Measurements from ENCODE around the gene KPTN.
A peak's percentile ranks its signal among the peaks of the same experiment; 100 is the strongest.

The KPTN gene

DNA sequence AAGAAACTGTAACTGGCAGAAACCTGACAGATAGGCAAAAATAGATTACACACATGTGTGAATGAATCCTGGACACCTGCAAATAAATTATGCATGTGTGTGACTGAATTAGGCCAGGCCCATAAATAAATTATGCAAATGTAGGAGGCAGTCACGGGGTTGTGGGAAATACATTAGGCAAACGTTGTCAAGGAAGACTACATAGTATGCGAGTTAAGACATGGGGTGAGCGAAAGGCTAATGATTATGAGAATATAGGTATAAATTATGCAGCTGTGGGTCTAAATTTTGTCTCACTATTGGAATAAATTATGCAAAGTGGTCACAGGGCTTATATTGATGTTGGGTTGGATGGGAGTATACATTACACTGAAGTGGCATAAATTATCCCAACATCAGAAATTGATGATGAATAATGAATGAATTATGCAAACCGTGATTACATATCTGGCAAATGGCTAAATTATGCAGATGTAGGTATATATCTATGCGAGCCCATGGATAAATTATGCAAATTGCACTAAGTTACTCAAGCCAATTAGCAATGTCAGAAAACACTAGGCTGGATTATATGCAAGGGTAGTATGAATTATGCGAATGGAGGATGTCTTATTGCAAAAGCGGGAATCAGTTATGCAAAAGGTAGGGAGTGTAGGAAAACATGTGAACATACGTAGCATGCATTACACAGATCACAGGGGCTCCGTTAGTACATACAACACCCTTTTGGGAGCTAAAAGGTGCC is 19.2 kb downstream of the KPTN start:
- DNase-seq, result no peak

DNA sequence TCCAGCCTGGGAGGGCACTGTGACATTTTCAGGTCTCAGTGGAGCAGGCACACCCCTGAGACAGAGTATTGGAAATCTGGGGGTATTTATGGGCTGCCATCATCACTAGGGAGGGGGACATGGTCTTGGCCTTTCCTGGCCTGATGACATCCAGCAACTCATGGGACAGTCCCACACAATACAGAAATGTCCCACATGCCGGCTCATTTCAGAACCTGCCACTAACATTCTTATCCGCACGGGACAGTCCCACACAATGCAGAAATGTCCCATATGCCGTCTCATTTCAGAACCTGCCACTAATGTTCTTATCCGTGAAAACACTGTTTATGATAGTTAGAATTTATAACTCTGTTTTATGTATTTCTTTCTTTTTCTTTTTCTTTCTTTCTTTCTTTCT is 22.1 kb downstream of the KPTN start:
- DNase-seq, result no peak

DNA sequence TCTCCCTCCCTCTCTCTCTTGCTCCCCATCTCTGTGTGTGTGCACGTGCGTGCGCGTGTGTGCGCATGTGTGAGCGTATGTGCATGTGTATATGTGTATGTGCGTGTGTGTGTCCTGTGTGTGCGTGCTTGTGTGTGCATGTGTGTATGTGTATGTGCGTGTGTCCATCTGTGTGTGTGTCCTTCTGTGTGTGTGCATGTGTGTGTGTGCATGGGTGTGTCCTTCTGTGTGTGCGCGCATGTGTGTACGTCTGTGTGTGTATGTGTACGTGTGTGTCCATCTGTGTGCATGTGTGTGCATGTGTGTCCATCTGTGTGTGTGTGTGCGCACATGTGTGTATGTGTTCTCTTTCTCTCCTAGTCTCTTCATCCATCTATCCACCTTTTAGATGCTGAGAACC is 24.5 kb downstream of the KPTN start:
- DNase-seq, result no peak

DNA sequence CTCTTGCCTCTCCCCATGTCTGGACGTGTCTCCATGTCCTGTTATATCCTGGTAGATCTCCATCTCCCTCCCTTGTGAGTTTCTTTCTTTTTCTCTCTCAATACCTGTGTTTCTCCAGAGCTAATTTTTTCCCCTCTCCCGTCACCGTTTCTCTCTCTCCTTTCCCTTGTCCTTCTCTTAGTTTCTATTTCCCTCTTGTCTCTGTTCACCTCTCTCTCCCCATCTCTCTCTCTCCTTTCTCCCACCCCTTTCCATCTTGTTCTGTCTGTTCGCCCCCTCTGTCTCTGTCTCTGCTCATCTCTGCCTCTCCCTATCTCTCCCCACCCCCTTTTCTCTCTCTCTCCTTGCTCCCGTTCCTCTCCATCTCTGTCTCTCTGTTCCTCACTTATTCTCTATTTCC is 25.3 kb downstream of the KPTN start:
- no peak for DNase-seq

DNA sequence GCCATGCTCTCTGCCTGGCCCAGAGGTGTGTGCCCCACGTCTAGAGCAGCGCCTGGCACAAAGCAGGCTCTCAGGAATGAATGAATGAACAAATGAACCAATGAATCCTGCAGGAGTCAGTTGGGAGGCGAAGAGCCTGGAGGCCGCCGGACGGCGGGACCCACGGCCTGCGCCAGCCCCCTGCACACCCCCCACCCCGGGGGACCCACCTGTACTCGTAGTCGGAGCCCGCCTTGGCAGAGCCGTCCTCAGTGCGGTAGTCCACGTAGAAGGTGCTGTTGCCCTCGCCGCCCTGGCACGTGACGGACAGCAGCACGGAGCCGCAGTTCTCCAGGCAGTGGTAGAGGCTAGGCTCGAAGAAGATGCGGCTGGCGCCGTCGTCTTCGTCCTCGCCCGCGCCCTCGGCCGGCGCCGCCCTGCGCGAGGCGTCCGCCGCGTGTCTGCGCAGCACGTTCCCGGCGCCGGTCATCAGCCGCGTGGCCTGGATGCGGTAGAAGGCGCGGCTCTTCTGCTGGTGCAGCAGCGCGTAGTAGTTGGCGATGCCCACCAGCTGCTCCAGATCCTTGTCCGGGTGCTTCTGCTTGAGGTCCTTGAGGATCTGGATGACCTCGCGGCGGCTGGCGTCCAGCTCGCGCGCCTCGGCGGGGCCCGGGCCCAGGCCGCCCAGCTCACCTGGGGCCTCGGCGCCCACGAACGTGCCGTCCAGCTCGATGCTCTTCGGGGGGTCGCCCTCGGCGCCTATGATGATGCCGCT is 27.1 kb downstream of the KPTN start:
- DNase-seq, result no peak

DNA sequence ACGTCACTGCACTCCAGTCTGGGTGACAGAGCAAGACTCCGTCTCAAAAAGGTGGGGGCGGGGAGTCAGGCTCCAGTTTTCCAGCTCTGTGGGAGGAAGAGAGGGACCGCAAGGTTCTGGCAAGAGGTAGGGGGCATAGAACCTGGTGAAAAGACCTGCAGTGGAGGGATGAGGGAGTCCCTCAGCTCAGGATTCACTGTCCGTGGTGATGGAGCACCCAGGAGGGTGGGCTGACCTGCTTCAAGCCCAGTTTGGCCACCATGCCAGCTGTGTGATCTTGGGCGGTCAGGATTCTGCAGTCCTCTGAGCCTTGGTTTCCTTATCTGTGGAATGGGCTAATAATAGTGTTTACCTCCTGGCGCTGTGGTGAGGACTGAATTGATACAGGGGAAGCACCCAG is 33.5 kb downstream of the KPTN start:
- DNase-seq, result no peak

DNA sequence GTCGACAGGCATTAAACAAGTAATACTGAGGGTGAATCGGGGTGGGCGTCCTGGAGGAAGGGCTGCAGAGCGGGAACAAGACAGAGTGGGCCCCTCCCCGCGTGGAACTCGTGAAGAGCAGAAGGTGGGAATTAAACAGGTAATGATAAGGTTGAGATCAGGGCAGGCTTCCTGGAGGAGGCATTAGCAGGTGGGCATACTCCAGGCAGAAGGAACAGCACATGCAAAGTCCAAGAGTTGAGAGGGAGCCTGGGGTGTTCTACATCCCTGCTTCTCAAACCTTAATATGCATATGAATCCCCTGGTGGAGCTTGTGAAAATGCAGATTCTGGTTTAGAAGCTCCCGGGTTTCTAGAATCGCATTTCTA is 35.7 kb downstream of the KPTN start:
- DNase-seq, result no peak

DNA sequence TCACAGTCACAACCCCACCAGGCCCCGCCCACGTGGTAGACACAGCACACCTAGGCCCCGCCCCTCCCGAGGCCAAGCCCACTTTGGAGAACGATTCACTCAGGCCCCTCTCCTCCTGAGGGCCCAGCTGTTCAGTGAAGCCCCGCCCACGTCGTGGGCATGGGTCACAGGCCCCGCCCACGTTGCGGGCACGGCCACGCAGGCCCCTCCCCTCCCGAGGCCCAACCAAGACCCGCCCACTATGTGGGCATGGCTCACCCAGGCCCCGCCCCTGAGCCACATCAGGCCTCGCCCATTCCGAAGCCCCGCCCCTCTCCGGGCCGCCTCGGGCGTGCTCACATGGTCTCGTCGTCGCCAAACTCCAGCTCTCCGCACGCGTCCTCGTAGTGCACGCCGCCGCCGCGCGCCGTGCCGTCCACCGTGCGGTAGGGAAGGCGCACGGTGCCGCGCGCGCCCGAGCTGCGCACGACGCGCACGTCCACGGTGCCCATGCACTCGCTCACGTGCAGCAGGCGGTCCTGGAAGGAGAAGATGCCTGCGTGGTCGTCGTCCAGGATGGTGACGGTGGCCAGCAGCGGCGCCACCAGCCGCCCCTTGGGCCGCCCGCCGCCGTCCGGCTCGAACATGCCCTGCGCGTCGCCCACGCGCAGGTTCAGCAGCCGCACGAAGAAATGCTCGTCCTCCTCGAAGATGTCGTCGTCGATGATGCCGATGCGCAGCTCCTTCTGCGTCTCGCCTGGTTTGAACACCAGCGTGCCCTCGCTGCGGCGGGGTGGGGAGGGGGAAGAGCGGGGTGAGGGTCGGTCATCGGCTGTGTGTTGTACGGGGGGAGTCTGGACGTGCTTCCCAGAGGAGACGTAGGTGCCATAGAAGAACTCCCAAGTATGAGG is 36.3 kb downstream of the KPTN start:
- DNase-seq, result peak; percentile 52

DNA sequence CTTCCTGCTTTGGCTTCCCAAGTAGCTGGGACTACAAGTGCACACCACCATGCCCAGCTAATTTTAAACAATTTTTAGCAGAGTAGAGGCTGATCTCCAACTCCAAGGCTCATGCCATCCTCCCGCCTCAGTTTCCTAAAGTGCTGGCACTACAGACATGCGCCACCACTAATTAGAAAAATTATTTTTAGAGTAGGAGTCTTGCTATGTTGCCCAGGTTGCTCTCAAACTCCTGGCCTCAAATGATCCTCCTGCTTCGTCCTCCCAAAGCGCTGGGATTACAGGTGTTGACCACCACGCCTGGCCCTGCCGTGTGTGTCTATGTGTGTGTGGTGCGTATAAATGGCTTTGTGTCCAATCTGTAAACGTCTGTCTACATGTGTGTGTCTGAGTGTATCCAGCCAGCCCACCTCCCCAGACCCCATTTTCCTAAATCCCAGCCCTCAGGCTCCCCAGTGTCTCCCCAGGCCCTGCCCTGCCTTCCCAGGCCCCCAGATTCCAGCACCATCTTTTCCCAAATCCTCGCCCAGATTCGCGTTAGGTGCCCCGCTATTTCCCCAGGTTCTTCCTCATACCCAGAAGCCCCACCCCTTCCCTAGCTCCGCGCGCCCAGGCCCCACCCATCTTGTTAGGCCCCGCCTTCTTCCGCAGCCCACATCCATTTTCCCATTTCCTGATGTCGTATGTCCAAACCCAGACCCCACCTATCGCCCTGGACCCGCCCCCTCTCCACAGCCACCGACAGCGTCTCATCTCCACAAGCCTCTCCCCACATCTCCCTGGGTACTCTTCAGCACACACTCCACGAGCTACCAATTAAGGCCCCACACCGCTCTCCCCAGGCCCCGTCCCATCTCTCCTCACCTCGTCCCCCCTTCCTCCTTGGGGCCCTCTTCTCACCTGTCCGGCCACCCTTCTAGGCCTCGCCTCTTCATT is 37.2 kb downstream of the KPTN start:
- DNase-seq, result peak; percentile 16

DNA sequence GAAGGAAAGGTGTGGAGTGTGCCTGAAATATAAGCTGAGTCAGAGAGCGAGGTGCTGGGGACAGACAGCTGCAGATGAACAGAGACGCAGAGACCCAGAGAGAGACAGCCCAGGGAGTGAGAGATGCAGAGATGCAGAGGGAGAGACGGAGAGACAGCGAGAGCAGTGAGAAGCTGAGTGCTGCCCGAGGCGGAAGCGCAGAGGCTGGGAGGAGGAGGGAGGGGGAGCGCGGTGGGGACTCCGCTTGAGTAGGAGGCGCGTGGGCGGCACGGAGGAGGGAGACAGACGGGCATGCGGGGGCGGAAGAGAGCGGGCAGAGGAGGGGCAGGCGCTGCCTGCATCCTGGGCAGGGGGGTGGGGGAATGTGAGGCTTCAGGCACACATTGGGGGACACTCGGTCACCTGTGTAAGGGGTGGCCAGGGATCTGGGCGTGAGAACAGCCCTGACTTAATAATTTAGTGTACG is 38.0 kb downstream of the KPTN start:
- peak; percentile 71 for DNase-seq

DNA sequence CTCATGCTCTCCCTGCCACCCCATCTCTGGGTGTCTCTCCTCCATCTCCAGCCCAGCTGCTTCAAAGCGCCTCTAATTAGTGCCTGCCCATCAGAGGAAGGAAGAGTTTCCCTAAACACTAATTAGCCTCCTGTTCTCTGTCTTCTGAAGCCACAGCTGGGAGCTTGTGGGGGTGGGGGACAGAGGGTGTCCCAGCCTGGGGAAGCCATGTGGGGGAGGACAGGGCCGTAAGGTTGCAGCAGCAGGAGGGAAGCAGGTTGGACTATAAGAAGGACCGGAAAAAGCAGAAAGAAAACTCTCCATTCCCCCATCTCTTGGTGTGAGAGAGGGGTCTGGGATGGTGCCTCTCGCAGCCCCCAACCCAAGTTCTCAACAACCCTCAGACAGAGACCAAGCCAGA is 38.5 kb downstream of the KPTN start:
- DNase-seq, result no peak

DNA sequence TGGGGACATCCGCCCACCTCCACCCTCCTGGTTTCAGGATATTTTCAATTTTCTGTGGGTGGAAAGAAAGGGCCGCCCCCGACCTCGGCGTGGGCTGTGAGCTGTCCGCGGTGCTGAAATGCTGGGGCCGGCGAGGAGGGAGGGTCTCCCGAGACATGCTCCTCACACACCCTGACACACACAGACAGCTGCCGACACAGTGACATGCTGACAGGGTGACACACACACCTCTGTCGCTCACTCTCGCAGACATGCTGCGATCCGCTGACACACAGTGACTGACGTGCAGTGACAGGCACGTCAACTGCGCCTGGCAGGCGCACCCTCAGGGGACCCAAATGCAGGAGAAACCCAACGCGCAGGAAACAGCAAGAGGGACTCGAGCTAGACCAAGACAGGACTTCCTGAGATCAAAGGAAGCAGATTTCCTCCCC is 39.6 kb downstream of the KPTN start:
- DNase-seq, result peak; percentile 50

DNA sequence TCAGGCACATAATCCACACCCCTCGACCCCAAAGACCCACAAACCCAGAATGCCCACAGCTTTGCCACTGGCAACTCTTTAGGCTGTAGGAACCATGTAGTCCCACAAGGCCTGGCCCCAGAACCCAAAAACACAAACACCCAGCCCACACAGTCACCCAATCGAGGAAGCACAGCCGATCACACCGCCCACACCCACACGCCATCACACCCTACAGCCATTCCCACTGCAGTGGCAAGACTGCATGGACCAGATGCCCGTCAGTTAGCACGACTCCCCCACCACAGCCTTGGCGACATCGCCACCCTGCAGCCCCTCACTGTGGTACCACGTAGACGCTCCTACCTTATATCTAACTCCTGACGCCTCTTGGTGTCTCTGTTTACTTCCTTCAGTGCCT is 40.7 kb downstream of the KPTN start:
- DNase-seq, result no peak

DNA sequence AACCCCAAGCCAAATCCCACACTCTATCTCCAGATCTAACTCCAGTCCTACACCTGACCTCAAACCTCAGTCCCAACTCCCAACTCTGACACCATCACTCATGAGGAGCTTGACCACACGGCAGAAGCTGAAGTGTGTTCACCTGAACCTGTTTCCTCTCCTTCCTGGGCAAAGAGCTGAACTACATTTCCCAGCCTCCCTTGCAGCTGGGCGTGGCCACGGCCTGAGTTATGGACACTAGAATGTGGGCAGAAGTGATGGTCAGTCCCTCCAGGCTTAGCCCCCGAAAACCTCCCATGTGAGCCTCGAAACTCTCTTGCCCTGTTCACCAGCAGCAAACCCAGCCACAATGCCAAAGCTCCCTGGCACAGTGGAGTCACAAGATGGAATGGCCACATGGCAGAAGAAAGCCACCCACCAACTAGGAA is 45.2 kb downstream of the KPTN start:
- DNase-seq, result no peak

DNA sequence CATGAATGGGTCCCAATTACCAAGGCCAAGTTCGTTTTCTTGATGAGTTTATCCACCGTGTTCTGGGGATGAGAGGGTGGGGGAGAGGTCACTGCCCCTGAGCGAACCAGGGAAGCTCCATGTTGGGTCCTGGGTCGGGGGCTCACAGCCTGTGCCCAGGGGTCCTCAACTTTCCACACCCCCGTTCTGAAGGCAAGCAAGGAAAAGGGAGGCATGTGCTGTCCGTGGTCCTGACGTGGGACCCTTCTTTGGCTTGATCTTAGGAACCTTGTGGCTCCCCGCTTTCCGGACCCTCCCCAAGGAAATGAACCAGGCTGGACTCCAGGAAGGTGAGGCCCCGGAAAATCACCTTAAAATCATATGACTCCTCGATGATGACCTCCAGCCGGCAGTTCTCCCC is 46.5 kb downstream of the KPTN start:
- DNase-seq, result no peak

DNA sequence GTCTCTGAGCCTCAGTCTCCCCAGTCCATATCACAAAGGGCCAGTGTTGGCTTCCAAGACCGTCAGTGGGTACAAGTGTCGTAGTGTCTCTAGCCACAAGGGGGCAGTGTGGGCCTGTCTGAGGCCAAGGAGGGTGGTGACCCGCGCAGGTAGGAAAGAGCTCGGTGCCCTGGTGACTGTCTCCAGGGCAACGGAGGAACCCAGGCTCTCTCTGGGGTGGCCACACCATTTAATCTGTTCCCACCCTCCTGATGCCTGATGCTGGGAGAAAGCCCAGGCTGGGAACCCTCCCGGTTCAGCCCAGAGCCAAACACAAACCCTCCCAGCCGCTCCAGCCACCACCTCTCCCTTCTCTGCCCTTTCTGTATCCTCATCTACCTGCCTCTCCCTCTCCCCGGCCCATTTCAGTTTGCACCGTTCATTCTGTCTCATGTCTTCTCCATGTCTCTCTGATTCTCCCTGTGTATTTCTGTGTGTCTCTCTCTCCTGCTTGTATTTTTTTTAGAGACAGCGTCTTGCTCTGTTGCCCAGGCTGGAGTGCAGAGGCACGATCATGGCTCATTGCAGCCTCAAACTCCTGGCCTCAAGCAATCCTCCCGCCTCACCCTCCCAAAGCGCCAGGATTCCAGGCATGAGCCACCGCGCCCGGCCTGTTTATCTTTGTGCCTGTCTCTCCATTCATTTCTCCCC is 47.2 kb downstream of the KPTN start:
- peak; percentile 85 for DNase-seq

DNA sequence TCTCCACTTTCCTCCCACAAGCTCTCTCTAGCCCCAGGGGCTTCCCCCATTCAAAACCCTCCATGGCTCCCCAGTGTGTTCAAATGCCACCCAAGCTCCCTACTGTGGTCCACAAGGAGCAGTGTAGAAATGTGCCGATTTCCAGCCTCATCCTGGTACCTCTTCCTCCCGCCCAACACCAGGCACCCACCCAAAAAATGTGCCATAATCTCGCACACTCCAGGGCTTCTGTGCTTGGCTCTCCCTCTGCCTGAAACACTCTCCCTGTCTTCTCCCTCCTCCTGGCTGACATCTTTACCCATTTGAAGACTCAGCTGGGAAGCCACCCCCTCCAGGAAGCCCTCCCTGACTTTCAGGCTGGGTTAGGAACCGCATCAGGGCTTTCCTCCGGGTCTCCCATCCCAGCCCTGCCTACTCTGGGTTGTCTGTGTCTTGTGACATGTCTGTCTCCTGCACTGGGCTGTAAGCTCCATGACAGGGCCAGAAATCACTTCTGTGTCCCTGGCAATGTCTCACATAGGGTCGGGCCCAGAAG is 48.1 kb downstream of the KPTN start:
- no peak for DNase-seq

DNA sequence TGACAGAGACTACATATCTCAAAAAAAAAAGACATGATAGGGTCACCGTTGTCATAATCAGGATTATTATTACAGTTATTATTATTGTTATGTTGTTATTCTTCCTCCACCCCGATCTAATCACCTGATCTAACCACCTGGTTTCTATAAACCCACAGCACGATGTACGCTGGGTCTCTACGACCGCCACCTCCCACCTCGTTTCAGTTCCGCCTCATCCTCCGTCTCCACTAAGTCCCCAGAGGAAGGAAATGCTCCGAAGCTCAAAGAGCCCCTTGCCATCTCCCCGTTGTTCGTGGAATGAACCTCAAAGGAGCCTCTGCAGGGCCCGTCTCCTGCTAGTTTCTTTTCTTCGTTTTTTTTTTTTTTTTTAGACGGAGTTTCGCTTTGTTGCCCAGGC is 48.8 kb downstream of the KPTN start:
- DNase-seq, result peak; percentile 31

DNA sequence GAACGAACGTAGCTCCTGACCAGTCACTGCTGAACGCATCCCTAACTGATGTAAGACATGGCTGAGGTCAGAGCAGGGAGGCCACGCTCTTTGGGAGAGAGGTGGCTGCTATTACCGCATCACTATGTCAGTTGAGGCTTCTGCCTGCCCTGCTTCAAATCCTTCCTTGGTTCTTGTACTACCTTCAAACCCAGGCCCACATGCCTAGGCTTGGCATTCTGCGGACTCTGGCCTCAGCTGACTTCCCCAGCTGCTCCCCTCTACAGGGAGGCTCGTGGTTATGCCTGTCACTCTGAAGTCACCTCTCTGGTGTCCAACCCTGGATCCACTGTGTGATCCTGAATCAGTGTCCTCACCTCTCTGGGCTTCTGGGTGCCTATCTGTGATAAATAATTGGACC is 49.9 kb downstream of the KPTN start:
- DNase-seq, result no peak

DNA sequence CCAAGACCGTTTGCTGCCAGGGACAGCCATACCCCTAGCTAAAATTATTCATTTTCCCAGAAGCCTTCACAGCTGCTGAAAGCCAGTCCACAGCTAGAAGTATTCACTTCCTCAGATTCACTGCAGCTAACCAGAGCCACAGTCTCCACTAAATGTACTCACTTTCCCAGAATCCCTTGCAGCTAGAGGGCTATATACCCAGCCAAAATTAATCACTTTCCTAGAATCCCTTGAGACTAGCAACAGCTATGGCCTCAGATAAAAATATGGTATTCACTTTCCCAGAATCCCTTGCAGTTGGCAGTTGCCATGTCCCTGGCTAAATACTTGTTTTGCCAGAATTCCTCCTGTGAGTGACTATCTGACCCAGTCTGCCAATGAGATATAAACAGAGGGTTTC is 50.9 kb downstream of the KPTN start:
- no peak for DNase-seq

DNA sequence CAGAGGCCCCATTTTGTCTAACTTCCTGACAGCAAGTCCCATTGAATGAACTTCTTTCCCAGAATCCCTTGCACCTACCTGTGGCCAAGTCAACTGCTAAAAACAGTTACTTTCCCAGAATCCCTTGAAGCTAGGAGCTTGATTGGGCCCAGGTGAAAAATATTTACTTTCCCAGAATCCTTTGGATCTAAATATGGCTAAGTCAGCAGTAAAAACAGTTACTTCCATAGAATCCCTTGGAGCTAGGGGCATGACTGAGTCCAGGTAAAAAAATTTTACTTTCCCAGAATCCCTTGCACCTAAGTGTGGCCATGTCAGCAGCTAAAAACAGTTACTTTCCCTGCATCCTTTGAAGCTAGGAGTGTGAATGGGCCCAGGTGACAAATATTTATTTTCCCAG is 51.5 kb downstream of the KPTN start:
- DNase-seq, result no peak
